Keratinocyte (primary cell): ENCODE data around the gene C1D.

Experiments used
- EZH2 ChIP-seq: IDR thresholded peaks from one replicate; pipeline ENCODE4 v1.6.1; 2012; ENCODE audit warnings: inconsistent platforms, mild to moderate bottlenecking, low read length, moderate library complexity
- TF ChIP-seq, protein P1 (sequence below), 3 experiments: IDR thresholded peaks in 1 of 3; conservative IDR thresholded peaks in 1 of 3; optimal IDR thresholded peaks in 1 of 3; 2 replicates in 2 of 3; 3 replicates in 1 of 3; pipeline versions ENCODE3 to v1.5.1; 2011; ENCODE audit warnings: low read length in 3 of 3, mild to moderate bottlenecking in 3 of 3, moderate library complexity in 2 of 3, control low read depth in 1 of 3, inconsistent platforms in 1 of 3; ENCODE audit not compliant: insufficient read depth in 2 of 3; ENCODE audit errors: extremely low read depth in 1 of 3

DNA sequence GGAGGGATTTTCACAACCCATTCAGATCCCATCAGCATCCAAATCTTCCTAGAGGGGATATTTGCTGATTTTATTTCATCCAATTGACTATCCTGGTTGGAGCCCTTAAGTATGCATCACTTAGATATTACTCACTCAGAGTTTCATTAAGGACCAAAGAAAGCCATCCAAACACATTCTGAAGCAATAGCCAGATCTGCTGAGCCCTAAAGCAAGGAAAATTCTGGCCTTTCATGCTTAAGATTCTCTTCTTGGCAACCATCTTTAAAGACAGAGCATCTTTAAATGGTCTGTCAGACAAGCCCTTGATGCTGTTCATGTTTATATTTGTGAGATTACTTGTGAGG is 40.9 kb upstream of the C1D start:
- TF ChIP-seq, protein P1, sequence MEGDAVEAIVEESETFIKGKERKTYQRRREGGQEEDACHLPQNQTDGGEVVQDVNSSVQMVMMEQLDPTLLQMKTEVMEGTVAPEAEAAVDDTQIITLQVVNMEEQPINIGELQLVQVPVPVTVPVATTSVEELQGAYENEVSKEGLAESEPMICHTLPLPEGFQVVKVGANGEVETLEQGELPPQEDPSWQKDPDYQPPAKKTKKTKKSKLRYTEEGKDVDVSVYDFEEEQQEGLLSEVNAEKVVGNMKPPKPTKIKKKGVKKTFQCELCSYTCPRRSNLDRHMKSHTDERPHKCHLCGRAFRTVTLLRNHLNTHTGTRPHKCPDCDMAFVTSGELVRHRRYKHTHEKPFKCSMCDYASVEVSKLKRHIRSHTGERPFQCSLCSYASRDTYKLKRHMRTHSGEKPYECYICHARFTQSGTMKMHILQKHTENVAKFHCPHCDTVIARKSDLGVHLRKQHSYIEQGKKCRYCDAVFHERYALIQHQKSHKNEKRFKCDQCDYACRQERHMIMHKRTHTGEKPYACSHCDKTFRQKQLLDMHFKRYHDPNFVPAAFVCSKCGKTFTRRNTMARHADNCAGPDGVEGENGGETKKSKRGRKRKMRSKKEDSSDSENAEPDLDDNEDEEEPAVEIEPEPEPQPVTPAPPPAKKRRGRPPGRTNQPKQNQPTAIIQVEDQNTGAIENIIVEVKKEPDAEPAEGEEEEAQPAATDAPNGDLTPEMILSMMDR (optimal IDR thresholded peaks at IDR 0.05 in 1 of 3, IDR thresholded peaks at IDR 0.05 in 1 of 3, conservative IDR thresholded peaks at IDR 0.05 in 1 of 3; ENCODE audit: extremely low read depth in 1 of 3, insufficient read depth in 2 of 3, low read length in 3 of 3): no peak
- no peak for TF ChIP-seq EZH2
